B cell (primary cell): ENCODE data around the gene KCNQ1OT1. TPM values are rescaled to one million over a fixed set of nuclear protein-coding genes. Genes with fewer than 3 reads are reported as not detected.

Source experiments
- ATAC-seq: fragments of 200-7000 bp; cut with Tn5 transposase; one replicate; pipeline ENCODE4 v1.10.0; 2021; ENCODE audit warnings: low read depth, mild to moderate bottlenecking, moderate number of reproducible peaks, moderate library complexity
- CTCF ChIA-PET: fragments of 350-600 bp; sonication (Branson Sonifier 250); formaldehyde crosslinking; loops from one replicate; lab custom pipeline; 2021; ENCODE audit warnings: antibody characterized with exemption, inconsistent platforms; lab: Charles Lee
- POLR2A ChIA-PET: fragments of 350-600 bp; sonication (Branson Sonifier 250); formaldehyde crosslinking; loops from one replicate; lab custom pipeline; 2021; ENCODE audit warnings: antibody characterized with exemption; lab: Charles Lee
- DNase-seq: peaks from one replicate; pipeline ENCODE4 v3.0.0; 2013
- H2AFZ ChIP-seq: 2 replicates; pipeline ENCODE4 v1.6.1; 2012; ENCODE audit warnings: mild to moderate bottlenecking, low read depth, low read length; ENCODE audit not compliant: insufficient read depth, poor library complexity, severe bottlenecking
- H3K27ac ChIP-seq, 2 donors: 1 replicate in 1 of 2; 2 replicates in 1 of 2; pipeline ENCODE4 v1.5.1; 2012 to 2013; ENCODE audit warnings: low read length in 2 of 2, mild to moderate bottlenecking in 2 of 2, moderate library complexity in 1 of 2
- H3K27me3 ChIP-seq, 4 experiments: fragments of 200-600 bp in 1 of 4; sonication (generic) in 1 of 4; replicated peaks in 1 of 4; 1 replicate in 2 of 4; 2 replicates in 2 of 4; pipeline versions ENCODE4 v1.6.1 to v1.7.0; 2013 to 2016; ENCODE audit warnings: low read length in 3 of 4, mild to moderate bottlenecking in 2 of 4, mixed read lengths in 1 of 4, moderate library complexity in 1 of 4; ENCODE audit not compliant: insufficient read depth in 4 of 4, control insufficient read depth in 3 of 4; ENCODE audit errors: control extremely low read depth in 1 of 4
- H3K36me3 ChIP-seq, 2 experiments: replicated peaks in 1 of 2; 1 replicate in 1 of 2; 2 replicates in 1 of 2; pipeline versions ENCODE4 v1.6.1 to v1.7.1; 2013; ENCODE audit warnings: low read length in 1 of 2; ENCODE audit not compliant: insufficient read depth in 2 of 2, control insufficient read depth in 1 of 2; ENCODE audit errors: control extremely low read depth in 1 of 2, extremely low read depth in 1 of 2
- H3K4me1 ChIP-seq, 2 donors: fragments of 200-600 bp in 1 of 2; sonication (generic) in 1 of 2; 1 replicate in 1 of 2; 2 replicates in 1 of 2; pipeline versions ENCODE4 v1.5.1 to v1.6.1; 2013 to 2017; ENCODE audit warnings: low read length in 2 of 2; ENCODE audit not compliant: control insufficient read depth in 2 of 2, insufficient read depth in 2 of 2
- H3K4me2 ChIP-seq: replicated peaks from 2 replicates; pipeline ENCODE3; 2012; ENCODE audit warnings: mild to moderate bottlenecking, low read depth, low read length; ENCODE audit not compliant: poor library complexity, severe bottlenecking
- H3K4me3 ChIP-seq, 5 experiments: fragments of 200-600 bp in 1 of 5; sonication (generic) in 1 of 5; 1 replicate in 3 of 5; 2 replicates in 2 of 5; pipeline versions ENCODE4 v1.5.1 to v1.7.0; 2011 to 2016; ENCODE audit warnings: low read length in 4 of 5, mild to moderate bottlenecking in 4 of 5, low read depth in 2 of 5, control low read depth in 1 of 5, moderate library complexity in 1 of 5; ENCODE audit not compliant: insufficient read depth in 1 of 5; ENCODE audit errors: control extremely low read depth in 1 of 5, extremely low read depth in 1 of 5
- H3K79me2 ChIP-seq: fragments of 200-600 bp; sonication (generic); one replicate; pipeline ENCODE4 v1.6.0; 2016; ENCODE audit warnings: low read length; ENCODE audit not compliant: control insufficient read depth, insufficient read depth
- H3K9ac ChIP-seq: fragments of 200-600 bp; sonication (generic); 2 replicates; pipeline ENCODE4 v1.6.1; 2017; ENCODE audit warnings: mild to moderate bottlenecking, low read length, moderate library complexity
- H3K9me3 ChIP-seq, 3 donors: one replicate each; pipeline versions ENCODE4 v1.6.1 to v1.7.1; 2013; ENCODE audit warnings: low read length in 2 of 3; ENCODE audit not compliant: control insufficient read depth in 2 of 3, insufficient read depth in 1 of 3; ENCODE audit errors: control extremely low read depth in 1 of 3
- H4K20me1 ChIP-seq: 2 replicates; pipeline ENCODE4 v1.6.0; 2012; ENCODE audit warnings: mild to moderate bottlenecking, low read length; ENCODE audit not compliant: insufficient read depth, control insufficient read depth, poor library complexity, severe bottlenecking
- H3K27ac Mint-ChIP-seq: one replicate; pipeline ENCODE4 v1.8.0; 2021; ENCODE audit warnings: mixed read lengths
- H3K27me3 Mint-ChIP-seq: one replicate; pipeline ENCODE4 v1.8.0; 2021; ENCODE audit warnings: mixed read lengths
- H3K4me1 Mint-ChIP-seq: one replicate; pipeline ENCODE4 v1.8.0; 2021; ENCODE audit warnings: mixed read lengths
- H3K4me3 Mint-ChIP-seq: one replicate; pipeline ENCODE4 v1.8.0; 2021; ENCODE audit warnings: mixed read lengths
- H3K9me3 Mint-ChIP-seq: one replicate; pipeline ENCODE4 v1.8.0; 2022; ENCODE audit warnings: mixed read lengths; ENCODE audit not compliant: insufficient read depth
- CTCF ChIP-seq: fragments of 200-600 bp; IDR thresholded peaks from one replicate; pipeline ENCODE4 v1.8.0; 2022; ENCODE audit warnings: antibody characterized with exemption, mild to moderate bottlenecking
- EZH2 ChIP-seq: IDR thresholded peaks from 2 replicates; pipeline ENCODE4 v1.6.1; 2012; ENCODE audit warnings: borderline replicate concordance, low read depth, mild to moderate bottlenecking, moderate library complexity, low read length; ENCODE audit not compliant: insufficient read depth, poor library complexity, severe bottlenecking
- WGBS: methylation state at CpG from one replicate; pipeline ENCODE4 v1.1.5; 2013; ENCODE audit warnings: missing lambda C conversion rate; ENCODE audit not compliant: insufficient coverage; 5-methylcytosine and 5-hydroxymethylcytosine counted together
- intact Hi-C: fragments of 100-400 bp; cut with micrococcal nuclease; formaldehyde crosslinking; loops from one replicate; pipeline ENCODE4 v1.10.0; 2022
- polyA plus RNA-seq: library from polyadenylated mRNA; depleted of rRNA; stranded (reverse); fragments of >200 nt; gene quantifications from 2 replicates; pipeline ENCODE4 v1.2.3, GENCODE V29; 2012
- total RNA-seq, 2 donors: library from RNA; stranded (reverse); fragments of 120-200 nt in 1 of 2; gene quantifications; 1 replicate in 1 of 2; 2 replicates in 1 of 2; pipeline versions ENCODE4 v1.2.3 to v1.2.4, GENCODE V29; 2013 to 2022

KCNQ1OT1 gene
- total and polyA plus RNA-seq, 2 donors (not counting 1 experiment from before 2014, with no cell fraction given), result 0.03 to 0.89 TPM

- no peak overlapping the region for H3K4me3 Mint-ChIP-seq
- H3K9ac ChIP-seq, result no peak overlapping the region
- H3K27me3 Mint-ChIP-seq, result no peaks in the 10 kb centered on the region
- no peaks in the 10 kb centered on the region for H3K4me1 ChIP-seq
- POLR2A ChIA-PET, result no interaction called here
- DNase-seq, result no peak
- no peaks in the 10 kb centered on the region for H3K79me2 ChIP-seq
- H3K27ac ChIP-seq, result no peak overlapping the region
- 100% methylated on average over 1 of the region's 4 CpGs for WGBS
- peaks cover 0 to 8% of the 10 kb centered on the region in 2 experiments for H3K36me3 ChIP-seq
- ATAC-seq, result no peak
- H3K4me3 ChIP-seq, result no peak overlapping the region
- H4K20me1 ChIP-seq, result no peaks in the 10 kb centered on the region
- no peaks in the 10 kb centered on the region for H3K27me3 ChIP-seq
- no peak overlapping the region for H3K27ac Mint-ChIP-seq
- H3K4me1 Mint-ChIP-seq, result no peaks in the 10 kb centered on the region
- H3K4me2 ChIP-seq, result no peak overlapping the region
- CTCF ChIA-PET, result no interaction called here
- TF ChIP-seq EZH2 (no peak), CTCF (no peak)
- intact Hi-C loops, result no loop called here
- peaks cover 4 to 15% (median 14%) of the 10 kb centered on the region in 3 donors for H3K9me3 ChIP-seq
- peaks cover 3% of the 10 kb centered on the region for H3K9me3 Mint-ChIP-seq
- H2AFZ ChIP-seq, result no peak overlapping the region
Observed at GRCh38 chr11:2661173-2662023, 38.4 kb downstream of the KCNQ1OT1 start.

GRCh38 chr11:2660357-2660939, 39.3 kb downstream of the KCNQ1OT1 start:
- DNase-seq, result no peak
- Mint-ChIP-seq H3K27ac (no peak overlapping the region), H3K27me3 (no peaks in the 10 kb centered on the region), H3K4me1 (no peaks in the 10 kb centered on the region), H3K4me3 (no peak overlapping the region), H3K9me3 (peaks cover 3% of the 10 kb centered on the region)
- TF ChIP-seq EZH2, result no peak
- TF ChIP-seq CTCF, result no peak
- H3K9ac ChIP-seq, result no peak overlapping the region
- no peak overlapping the region for H3K27ac ChIP-seq
- H4K20me1 ChIP-seq, result no peaks in the 10 kb centered on the region
- H3K4me1 ChIP-seq, result no peaks in the 10 kb centered on the region
- no peak for ATAC-seq
- H3K79me2 ChIP-seq, result no peaks in the 10 kb centered on the region
- H2AFZ ChIP-seq, result no peak overlapping the region
- peaks cover 0 to 6% of the 10 kb centered on the region in 2 experiments for H3K36me3 ChIP-seq
- intact Hi-C loops, result no loop called here
- H3K4me2 ChIP-seq, result no peak overlapping the region
- CTCF ChIA-PET, result no interaction called here
- POLR2A ChIA-PET, result no interaction called here
- H3K9me3 ChIP-seq, result peaks cover 4 to 15% (median 14%) of the 10 kb centered on the region in 3 donors
- no peaks in the 10 kb centered on the region for H3K27me3 ChIP-seq
- H3K4me3 ChIP-seq, result no peak overlapping the region
- no CpG with 5 or more reads among the region's 2 CpGs for WGBS
